ENCODE results near the gene DOCK4.

The DOCK4 gene

DNA sequence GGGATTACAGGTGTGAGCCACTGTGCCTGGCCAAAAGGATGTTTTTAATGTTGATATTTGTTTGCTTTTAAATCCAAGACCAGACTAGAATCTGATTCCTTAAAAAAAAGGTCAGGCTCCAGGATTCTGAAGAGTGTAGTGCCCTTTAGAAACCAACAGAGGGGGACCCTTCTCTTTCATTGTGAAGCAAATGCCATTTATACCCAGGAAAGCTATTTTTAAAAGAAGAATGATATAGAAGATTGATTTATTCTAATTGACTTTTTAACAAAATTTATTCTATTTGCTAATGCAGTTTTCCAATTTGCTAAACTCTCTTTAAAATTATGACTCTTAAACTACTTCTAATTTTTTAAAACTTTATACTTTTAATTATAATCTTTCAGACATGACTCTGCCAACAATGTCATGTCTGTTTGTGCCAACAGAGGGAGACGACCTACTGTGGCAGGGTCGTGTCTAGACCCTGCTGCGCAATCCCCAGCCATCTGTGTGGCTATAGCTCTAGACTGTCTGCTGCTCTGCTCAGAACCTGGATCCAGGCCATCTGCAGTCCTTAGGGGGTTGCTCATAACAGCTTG, 442.9 kb downstream of the DOCK4 start:
- peaks cover 5% of the 10 kb centered on the region for H3K4me1 Mint-ChIP-seq
- H3K27me3 Mint-ChIP-seq (ENCODE audit: low read depth, poor library complexity): no peaks in the 10 kb centered on the region
- no peaks in the 10 kb centered on the region for H3K9me3 Mint-ChIP-seq
- TF ChIP-seq, protein P1, sequence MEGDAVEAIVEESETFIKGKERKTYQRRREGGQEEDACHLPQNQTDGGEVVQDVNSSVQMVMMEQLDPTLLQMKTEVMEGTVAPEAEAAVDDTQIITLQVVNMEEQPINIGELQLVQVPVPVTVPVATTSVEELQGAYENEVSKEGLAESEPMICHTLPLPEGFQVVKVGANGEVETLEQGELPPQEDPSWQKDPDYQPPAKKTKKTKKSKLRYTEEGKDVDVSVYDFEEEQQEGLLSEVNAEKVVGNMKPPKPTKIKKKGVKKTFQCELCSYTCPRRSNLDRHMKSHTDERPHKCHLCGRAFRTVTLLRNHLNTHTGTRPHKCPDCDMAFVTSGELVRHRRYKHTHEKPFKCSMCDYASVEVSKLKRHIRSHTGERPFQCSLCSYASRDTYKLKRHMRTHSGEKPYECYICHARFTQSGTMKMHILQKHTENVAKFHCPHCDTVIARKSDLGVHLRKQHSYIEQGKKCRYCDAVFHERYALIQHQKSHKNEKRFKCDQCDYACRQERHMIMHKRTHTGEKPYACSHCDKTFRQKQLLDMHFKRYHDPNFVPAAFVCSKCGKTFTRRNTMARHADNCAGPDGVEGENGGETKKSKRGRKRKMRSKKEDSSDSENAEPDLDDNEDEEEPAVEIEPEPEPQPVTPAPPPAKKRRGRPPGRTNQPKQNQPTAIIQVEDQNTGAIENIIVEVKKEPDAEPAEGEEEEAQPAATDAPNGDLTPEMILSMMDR (IDR thresholded peaks at IDR 0.05): peak; percentile 78
- peak; percentile 31 for DNase-seq
- no peak overlapping the region for H3K4me3 Mint-ChIP-seq
- peaks cover 38% of the 10 kb centered on the region for H3K36me3 Mint-ChIP-seq (ENCODE audit: low read depth)
- H3K27ac Mint-ChIP-seq: no peak overlapping the region

DNA sequence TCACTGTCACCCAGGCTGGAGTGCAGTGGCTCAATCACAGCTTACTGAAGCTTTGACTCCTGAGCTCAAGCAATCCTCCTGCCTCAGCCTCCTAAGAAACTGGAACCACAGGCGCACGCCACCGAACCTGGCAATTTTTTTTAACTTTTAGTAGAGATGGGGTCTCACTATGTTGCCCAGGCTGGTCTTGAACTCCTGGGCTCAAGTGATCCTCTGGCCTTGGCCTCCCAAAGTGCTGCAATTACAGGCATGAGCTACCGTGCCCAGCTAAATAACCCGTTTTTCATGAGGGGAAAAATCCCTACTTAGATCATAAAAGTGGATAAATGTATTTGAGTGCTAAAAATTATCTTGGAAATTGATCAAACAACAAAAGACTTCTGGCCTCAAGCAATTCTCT, 443.4 kb downstream of the DOCK4 start:
- DNase-seq: no peak
- H3K36me3 Mint-ChIP-seq (ENCODE audit: low read depth): peaks cover 37% of the 10 kb centered on the region
- H3K4me3 Mint-ChIP-seq: no peak overlapping the region
- no peak overlapping the region for H3K27ac Mint-ChIP-seq
- no peaks in the 10 kb centered on the region for H3K27me3 Mint-ChIP-seq (ENCODE audit: low read depth, poor library complexity)
- no peaks in the 10 kb centered on the region for H3K9me3 Mint-ChIP-seq
- peaks cover 10% of the 10 kb centered on the region for H3K4me1 Mint-ChIP-seq
- TF ChIP-seq, protein P1 (IDR thresholded peaks at IDR 0.05): no peak

DNA sequence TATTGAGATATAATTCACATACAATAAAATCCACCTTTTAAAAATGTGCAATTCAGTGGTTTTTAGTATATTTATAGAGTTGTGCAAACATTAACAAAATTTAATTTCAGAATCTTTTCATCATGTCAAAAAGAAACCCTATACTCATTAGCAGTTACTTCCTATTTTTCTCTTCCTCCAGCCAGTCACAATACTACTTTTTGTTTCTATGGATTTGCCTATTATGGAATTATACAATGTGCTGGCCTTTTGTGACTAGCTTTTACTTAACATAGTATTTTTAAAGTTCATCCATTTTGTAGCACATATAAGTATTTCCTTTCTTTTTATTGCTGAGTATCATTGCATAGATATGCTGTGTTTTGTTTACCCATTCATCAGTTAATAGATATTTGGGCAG, 444.0 kb downstream of the DOCK4 start:
- H3K36me3 Mint-ChIP-seq (ENCODE audit: low read depth): peaks cover 36% of the 10 kb centered on the region
- H3K4me3 Mint-ChIP-seq: no peak overlapping the region
- DNase-seq: no peak
- no peaks in the 10 kb centered on the region for H3K27me3 Mint-ChIP-seq (ENCODE audit: low read depth, poor library complexity)
- no peak overlapping the region for H3K27ac Mint-ChIP-seq
- TF ChIP-seq, protein P1 (IDR thresholded peaks at IDR 0.05): no peak
- no peaks in the 10 kb centered on the region for H3K9me3 Mint-ChIP-seq
- peaks cover 16% of the 10 kb centered on the region for H3K4me1 Mint-ChIP-seq

DNA sequence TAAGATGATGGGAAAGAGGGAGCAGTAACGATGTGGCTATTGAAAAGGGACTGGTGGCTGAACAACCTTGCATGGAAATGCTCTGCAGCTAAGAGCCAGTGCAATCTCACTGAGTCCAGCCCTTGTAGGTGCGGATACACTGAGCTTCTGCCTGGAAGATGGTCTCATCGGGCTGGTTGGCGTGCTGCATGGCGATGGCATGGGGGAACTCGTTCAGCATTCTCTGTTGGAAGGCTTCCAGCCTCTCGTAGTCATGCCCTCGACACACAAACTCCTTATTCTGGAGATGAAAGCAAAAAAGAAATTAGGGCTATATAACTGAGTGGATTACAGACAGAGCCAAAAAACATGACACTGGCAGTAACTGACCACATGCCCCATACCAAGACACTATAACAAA, 446.2 kb downstream of the DOCK4 start:
- no peak overlapping the region for H3K4me3 Mint-ChIP-seq
- no peaks in the 10 kb centered on the region for H3K9me3 Mint-ChIP-seq
- TF ChIP-seq, protein P1 (IDR thresholded peaks at IDR 0.05): no peak

DNA sequence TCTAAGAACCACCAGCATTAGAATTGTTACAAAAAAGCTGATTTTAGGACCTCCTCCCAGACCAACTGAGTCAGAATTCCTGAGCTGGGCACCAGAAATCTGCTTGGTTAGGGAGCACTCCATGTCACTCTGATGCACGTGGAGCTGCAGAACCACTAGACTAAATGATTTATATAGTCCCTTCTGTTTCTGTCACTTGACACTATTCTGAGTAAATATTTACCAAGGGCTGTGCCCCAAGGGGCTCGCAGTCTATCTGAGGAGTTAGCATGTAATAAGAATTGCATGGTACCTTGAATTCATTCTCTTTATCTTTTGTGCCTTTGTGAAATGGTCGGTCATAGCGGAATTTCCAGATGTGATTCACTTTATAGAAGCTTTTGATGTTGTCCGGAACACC, 447.9 kb downstream of the DOCK4 start:
- Mint-ChIP-seq H3K36me3 (ENCODE audit: low read depth) (peaks cover 45% of the 10 kb centered on the region), H3K4me1 (peaks cover 25% of the 10 kb centered on the region), H3K9me3 (no peaks in the 10 kb centered on the region), H3K27ac (no peak overlapping the region), H3K27me3 (ENCODE audit: low read depth, poor library complexity) (no peaks in the 10 kb centered on the region), H3K4me3 (no peak overlapping the region)
- DNase-seq: no peak
- TF ChIP-seq, protein P1 (IDR thresholded peaks at IDR 0.05): no peak

More for the DNA sequence above, 446.2 kb downstream of the DOCK4 start:
- peaks cover 25% of the 10 kb centered on the region for H3K4me1 Mint-ChIP-seq
- no peak for DNase-seq
- H3K27ac Mint-ChIP-seq: no peak overlapping the region
- H3K27me3 Mint-ChIP-seq (ENCODE audit: low read depth, poor library complexity): no peaks in the 10 kb centered on the region
- peaks cover 45% of the 10 kb centered on the region for H3K36me3 Mint-ChIP-seq (ENCODE audit: low read depth)

DNA sequence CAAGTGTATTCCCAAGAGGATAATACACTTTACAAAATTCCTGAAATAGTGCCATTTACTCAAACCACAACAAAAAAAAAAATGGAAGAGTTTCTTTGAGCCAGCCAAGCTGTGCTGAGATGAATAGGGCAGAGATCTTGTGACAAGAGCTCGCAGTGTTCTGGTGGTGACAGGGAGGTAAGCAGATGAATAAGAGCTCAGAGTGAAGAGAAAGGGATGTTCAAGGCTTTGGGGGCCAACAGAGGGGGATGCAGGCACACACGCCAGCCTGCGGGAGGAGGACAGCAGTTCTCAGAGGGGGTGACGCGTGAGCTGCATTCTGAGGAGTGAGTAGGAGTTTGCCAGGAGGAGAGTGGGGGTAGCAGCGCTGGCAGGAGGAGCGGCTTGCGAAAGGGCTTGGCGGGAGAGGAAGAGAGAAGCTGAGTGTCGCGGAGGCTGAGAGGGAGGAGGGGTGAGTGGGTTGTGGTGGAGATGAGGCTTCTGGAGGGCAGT, 449.5 kb downstream of the DOCK4 start:
- TF ChIP-seq, protein P1 (IDR thresholded peaks at IDR 0.05): no peak
- H3K4me3 Mint-ChIP-seq: peak overlapping the region; percentile 73
- H3K9me3 Mint-ChIP-seq: no peaks in the 10 kb centered on the region
- peaks cover 25% of the 10 kb centered on the region for H3K4me1 Mint-ChIP-seq
- H3K27me3 Mint-ChIP-seq (ENCODE audit: low read depth, poor library complexity): no peaks in the 10 kb centered on the region
- peaks cover 50% of the 10 kb centered on the region for H3K36me3 Mint-ChIP-seq (ENCODE audit: low read depth)
- peak; percentile 46 for DNase-seq
- peak overlapping the region; percentile 13 for H3K27ac Mint-ChIP-seq
